ENCODE results near the gene CACNG5.

CACNG5 gene

DNA sequence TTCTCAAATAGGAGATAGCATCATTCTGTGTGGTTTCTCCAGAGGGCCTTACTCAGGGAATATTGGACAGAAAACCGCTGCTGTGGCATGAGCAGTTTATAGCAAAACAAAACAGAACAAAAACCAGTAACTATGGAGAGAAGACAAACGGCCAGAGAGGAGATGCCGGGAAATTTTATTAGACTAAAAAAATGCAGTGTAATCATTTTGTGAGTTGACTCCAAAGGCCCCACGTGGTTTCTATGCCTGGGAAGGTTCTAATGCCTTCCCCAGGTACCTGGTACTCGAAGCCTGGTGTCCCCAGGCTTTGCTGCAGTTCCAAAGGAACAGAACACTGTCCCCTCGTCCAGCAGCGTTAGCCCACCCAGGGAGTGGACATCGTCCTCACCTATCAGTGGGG, 12.9 kb upstream of the CACNG5 start:
- no peak for DNase-seq (ENCODE audit: low read depth in 2 of 3, low spot score in 2 of 3)

DNA sequence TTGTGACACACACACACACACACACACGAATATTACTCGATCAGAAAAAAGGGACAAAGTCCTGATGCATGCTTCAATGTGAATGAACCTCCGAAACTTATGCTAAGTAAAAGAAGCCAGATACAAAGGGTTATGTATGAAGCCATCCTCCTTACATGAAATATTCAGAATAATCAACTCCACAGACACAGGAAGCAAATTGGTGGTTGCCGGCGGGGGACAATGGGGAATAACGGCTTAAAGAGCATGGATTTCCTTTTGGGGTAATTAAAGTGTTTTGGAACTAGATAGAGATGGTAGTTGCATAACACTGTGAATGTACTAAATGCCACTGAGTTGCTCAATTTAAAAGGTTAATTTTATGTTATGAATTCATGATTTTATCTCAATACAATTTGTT, 8.1 kb upstream of the CACNG5 start:
- no peak for DNase-seq (ENCODE audit: low read depth in 2 of 3, low spot score in 2 of 3)

DNA sequence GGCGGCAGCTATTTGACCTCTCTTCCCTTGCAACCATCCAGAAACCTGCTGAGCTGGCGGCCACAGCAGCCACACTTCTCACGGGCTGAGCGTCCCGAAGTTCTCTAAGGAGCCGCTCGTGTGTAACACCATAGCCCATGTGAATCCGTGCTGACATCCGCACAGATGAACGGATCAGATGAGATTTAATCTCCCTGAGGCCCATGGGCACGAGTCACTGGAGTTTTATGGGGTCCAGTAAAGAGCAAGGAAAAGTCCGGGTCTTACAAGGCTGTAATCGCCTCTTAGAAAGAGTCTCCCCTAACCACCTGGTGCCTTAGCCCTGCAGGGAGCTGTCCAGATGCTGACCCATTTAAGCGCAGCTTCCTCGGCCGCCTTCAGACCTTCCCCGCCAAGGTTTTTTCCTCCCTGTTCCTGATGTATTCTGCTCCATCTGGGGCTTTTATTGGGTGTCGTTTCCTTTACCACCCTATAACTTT, 5.5 kb upstream of the CACNG5 start:
- no peak for DNase-seq (ENCODE audit: low read depth in 2 of 3, low spot score in 2 of 3)

- no peak for DNase-seq (ENCODE audit: low read depth in 2 of 3, low spot score in 2 of 3)
Measured at GRCh38 chr17:66829883-66830282, 5.0 kb upstream of the CACNG5 start.

DNA sequence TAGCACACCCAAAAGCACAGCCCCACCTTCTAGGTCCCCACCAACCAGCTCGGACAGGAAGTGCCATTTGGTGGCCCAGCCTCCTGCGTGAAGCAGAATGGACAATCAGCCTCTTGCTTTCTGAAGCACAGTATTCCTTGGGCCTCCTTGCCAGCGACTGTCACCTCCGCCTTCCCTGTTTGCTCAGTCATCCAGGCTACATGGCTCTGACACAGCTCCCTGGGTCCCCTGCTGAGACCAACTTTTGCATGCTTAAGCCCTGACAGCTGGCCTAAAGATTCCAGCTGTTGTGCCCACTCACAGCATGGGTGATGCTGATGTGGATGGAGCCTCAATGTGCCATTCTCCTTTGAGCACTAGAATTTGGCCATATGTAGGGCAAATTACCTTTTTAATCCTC, 4.5 kb upstream of the CACNG5 start:
- DNase-seq (ENCODE audit: low read depth in 2 of 3, low spot score in 2 of 3), result no peak

DNA sequence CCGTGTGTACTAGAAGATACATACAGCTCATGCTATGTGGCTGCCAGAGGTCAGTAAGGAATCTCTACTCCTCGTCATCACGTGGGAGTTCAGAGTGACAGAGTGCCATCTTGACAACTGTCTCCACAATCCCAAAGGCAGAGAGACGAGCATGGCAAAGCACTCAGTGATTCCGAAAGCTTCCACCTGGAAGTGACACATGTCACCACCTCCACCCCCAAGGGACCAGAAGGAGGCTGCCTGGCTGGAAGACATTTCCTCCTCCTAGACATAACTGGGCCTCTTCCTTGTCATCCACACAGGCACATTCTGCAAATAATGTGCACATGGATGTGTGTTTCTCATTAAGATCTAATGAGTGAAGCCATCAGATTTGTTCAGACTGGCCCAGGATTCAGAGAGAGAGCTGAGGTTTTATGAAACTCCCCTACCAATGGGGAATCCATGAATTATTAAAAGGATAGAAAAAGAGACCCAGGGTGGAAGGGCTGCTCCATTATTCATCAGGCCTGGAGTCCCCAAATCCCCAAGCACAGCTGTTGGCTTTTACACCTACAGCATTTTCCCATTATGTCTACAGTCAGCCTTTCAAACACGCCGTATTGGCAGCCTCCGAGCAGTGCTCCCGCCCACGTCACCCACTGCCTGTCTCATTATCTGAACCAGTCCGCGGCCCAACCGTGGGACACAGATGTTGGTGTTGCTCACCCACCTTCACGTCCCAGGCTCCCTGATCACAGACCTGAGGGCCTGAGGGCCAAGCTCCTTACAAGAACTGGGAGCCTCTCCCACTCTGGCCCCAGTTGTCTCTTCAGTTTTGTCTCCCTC, 3.3 kb upstream of the CACNG5 start:
- DNase-seq (ENCODE audit: low read depth in 2 of 3, low spot score in 2 of 3), result no peak

DNA sequence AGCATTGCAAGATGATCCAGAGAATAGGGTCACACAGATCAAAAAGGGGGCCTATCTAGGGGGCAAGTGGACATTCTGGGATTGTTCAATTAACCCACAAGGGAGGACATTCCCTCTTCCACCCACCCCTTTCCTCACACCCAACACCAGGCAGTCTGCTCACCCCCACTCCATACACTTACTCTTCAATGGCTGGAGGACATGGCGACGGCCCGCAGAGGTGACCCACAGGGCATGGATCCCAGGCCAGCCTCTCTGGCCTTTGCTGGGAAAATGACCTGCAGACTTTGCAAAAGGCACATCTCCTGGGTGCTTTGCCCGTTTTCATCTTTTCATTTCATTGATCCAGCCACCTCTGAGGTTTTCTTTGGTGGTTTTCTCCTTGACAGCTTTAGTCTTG, 1.7 kb upstream of the CACNG5 start:
- DNase-seq (ENCODE audit: low read depth in 2 of 3, low spot score in 2 of 3), result no peak

GRCh38 chr17:66834426-66834918, 445 bp upstream of the CACNG5 start:
- no peak for DNase-seq (ENCODE audit: low read depth in 2 of 3, low spot score in 2 of 3)

GRCh38 chr17:66835476-66835875, 559 bp downstream of the CACNG5 start:
- DNase-seq (ENCODE audit: low read depth in 2 of 3, low spot score in 2 of 3), result no peak

GRCh38 chr17:66836063-66837005, 1.4 kb downstream of the CACNG5 start:
- no peak for DNase-seq (ENCODE audit: low read depth in 2 of 3, low spot score in 2 of 3)

DNA sequence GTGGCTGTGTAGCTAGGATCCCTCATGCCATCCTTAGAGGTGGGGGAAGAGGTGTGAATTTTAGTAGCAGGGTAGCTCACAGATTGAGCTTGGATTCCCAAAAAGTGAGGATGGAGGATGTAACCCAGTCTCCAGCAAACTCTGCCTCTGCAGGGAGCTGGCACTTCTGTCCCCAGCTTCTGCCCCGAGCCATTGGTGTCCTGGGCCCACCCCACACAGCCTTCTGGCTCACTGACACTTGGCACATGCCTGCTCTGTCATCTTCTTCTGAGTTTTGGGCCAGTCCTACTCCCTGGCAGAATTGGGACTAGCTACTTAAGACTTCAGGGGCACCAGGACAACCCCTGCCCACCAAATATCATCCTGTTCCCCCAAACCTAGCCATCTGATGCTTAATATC, 2.3 kb downstream of the CACNG5 start:
- DNase-seq (ENCODE audit: low read depth in 2 of 3, low spot score in 2 of 3), result no peak

GRCh38 chr17:66837885-66838665, 3.2 kb downstream of the CACNG5 start:
- no peak for DNase-seq (ENCODE audit: low read depth in 2 of 3, low spot score in 2 of 3)

DNA sequence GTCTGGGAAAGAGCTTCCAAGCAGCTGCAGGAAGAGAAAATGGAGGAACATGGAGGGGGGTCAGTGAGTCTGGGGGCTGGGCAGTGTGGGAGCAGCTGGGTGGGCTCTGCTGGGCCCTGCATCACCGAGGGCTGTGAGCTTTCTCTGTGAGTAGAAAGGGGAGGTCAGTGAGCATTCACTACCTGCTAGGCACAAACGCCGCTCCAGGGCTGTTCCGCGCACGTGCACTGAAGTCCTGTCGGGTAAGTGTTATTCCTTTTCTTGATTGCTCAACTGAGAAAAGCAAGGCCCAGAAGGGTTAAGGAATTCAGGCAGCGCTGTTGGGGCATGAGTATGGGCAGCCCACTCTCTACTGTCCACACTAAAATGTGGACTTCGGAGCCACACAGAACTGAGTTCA, 4.7 kb downstream of the CACNG5 start:
- no peak for DNase-seq (ENCODE audit: low read depth in 2 of 3, low spot score in 2 of 3)

- DNase-seq (ENCODE audit: low read depth in 2 of 3, low spot score in 2 of 3), result no peak
Measured at GRCh38 chr17:66840061-66840460, 5.1 kb downstream of the CACNG5 start.

DNA sequence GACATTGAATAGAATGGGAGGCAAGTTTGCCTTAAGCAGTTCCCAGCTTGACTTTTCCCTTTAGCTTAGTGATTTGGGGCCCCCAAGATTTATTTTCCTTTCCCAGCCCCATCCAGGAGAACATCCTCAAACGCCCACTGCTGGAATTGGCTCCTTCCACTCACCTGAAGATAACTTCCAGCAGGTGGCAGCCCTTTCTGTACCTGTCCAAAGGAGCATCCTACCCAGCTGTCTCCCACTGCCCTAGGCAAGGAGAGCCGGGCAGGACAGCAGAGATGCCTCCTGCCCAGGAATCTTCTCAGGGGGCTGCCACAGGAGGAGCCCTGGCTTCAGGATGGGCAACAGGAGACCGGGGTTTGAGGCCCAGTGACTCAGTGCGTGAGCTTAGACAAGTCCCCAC, 6.4 kb downstream of the CACNG5 start:
- no peak for DNase-seq (ENCODE audit: low read depth in 2 of 3, low spot score in 2 of 3)

DNA sequence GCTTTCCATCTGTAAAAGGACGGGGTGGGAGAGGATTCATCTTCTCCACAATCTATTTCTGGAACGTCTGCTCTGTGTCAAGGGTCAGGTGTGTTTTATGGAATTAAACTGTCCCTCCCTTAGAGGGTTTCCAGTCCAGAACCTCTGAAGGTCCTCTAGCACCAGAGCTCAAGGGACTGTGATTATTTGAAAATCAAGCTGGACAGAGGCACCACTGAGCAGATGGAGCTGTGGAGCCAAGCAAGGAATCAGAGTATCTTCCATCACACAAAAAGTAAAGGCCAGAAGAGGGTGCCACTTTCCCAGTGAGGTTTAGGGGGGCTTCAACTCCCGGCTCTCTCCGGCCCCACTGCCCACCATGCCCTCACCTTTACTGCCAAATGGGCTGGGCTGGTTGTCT, 6.8 kb downstream of the CACNG5 start:
- no peak for DNase-seq (ENCODE audit: low read depth in 2 of 3, low spot score in 2 of 3)

- DNase-seq (ENCODE audit: low read depth in 2 of 3, low spot score in 2 of 3), result no peak
Measured at GRCh38 chr17:66842505-66842904, 7.6 kb downstream of the CACNG5 start.

DNA sequence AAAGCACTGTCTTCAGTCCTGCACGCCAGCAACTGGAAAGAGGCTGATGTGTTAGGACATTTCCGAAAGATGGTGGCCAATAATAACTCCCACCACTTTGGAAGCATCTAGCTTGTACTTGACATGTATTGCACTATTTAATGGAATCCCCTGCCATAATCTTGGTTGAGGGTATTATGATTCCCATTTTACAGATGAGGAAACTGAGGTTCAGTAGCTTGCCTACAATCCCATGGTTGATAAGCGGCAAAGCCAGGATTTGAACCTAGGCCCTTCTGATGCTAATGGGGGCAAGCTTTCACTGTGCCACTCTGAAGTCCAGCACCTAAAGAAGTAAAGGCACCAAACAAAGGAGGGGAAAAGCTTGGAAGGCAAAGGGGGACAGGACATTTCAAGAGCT, 8.0 kb downstream of the CACNG5 start:
- no peak for DNase-seq (ENCODE audit: low read depth in 2 of 3, low spot score in 2 of 3)

- DNase-seq (ENCODE audit: low read depth in 2 of 3, low spot score in 2 of 3), result no peak
Measured at GRCh38 chr17:66843627-66844026, 8.7 kb downstream of the CACNG5 start.

GRCh38 chr17:66847704-66848103, 12.8 kb downstream of the CACNG5 start:
- DNase-seq (ENCODE audit: low read depth in 2 of 3, low spot score in 2 of 3), result no peak

- DNase-seq (ENCODE audit: low read depth in 2 of 3, low spot score in 2 of 3), result no peak
Measured at GRCh38 chr17:66848496-66848895, 13.6 kb downstream of the CACNG5 start.

All from activated CD8-positive, alpha-beta memory T cell treated with anti-CD3 and anti-CD28 coated beads for 48 hours (primary cell).